Adipocyte (in vitro differentiated cells): ENCODE results near the gene ABLIM1.

Source experiments
- DNase-seq: peaks from one replicate; pipeline ENCODE4 v3.0.0-alpha.2; 2015; ENCODE audit warnings: low read depth
- H3K27me3 ChIP-seq: replicated peaks from 2 replicates; pipeline ENCODE4 v1.7.0; 2013; ENCODE audit warnings: mild to moderate bottlenecking, low read length, moderate library complexity; ENCODE audit not compliant: control insufficient read depth, insufficient read depth
- H3K36me3 ChIP-seq: 2 replicates; pipeline ENCODE4 v1.7.0; 2013; ENCODE audit warnings: low read length, mild to moderate bottlenecking, moderate library complexity; ENCODE audit not compliant: control insufficient read depth, insufficient read depth, severe bottlenecking
- H3K4me1 ChIP-seq: 2 replicates; pipeline ENCODE4 v1.7.0; 2013; ENCODE audit warnings: mild to moderate bottlenecking, low read length, moderate library complexity; ENCODE audit not compliant: control insufficient read depth, insufficient read depth
- H3K4me3 ChIP-seq: 2 replicates; pipeline ENCODE4 v1.7.0; 2013; ENCODE audit warnings: mild to moderate bottlenecking, low read length, moderate library complexity
- H3K9ac ChIP-seq: 2 replicates; pipeline ENCODE4 v1.7.0; 2013; ENCODE audit warnings: mild to moderate bottlenecking, low read length, moderate library complexity
- H3K9me3 ChIP-seq: 2 replicates; pipeline ENCODE4 v1.7.0; 2013; ENCODE audit warnings: mild to moderate bottlenecking, low read length, moderate library complexity; ENCODE audit not compliant: control insufficient read depth

The ABLIM1 gene

DNA sequence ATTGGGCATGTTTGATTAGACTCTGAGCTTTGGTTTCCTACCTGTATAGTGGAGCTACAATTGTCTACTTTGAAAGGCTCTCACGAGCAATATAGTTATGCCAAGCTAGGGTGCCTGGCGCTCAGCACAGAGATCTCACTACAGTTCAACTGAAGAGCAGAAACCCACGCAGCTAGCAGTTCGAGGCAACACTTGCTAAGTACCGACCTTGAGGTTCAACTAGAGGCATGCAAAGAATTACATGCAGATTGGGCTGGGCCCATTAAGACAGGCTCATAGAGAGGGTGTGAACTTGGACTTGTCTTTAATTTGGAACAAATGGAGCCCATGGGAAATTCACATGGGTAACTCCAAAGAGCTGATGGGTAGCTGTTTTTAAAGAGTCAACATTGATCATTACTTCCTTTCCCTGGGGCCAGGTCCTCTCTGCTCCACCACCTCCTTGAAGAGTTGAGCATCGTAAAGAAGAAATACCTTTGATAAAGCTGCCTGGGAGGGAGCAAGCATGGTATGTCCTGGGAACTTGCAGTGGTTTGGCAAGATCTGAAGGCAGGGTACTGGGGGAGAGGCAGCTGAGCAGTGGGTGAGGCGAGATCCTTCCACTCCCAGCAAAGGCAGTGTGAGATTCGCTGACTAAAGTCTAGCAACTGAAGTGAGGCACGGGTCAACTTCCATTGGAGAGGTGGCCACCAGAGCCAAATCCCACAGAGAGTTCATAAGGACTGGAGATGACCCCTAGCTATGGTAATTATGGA is 228.3 kb downstream of the ABLIM1 start:
- no peak for DNase-seq
- H3K9ac ChIP-seq = no peak overlapping the region
- no peaks in the 10 kb centered on the region for H3K9me3 ChIP-seq
- H3K4me3 ChIP-seq = no peak overlapping the region
- peaks cover 10% of the 10 kb centered on the region for H3K36me3 ChIP-seq
- H3K4me1 ChIP-seq = no peaks in the 10 kb centered on the region
- H3K27me3 ChIP-seq = peaks cover 33% of the 10 kb centered on the region

DNA sequence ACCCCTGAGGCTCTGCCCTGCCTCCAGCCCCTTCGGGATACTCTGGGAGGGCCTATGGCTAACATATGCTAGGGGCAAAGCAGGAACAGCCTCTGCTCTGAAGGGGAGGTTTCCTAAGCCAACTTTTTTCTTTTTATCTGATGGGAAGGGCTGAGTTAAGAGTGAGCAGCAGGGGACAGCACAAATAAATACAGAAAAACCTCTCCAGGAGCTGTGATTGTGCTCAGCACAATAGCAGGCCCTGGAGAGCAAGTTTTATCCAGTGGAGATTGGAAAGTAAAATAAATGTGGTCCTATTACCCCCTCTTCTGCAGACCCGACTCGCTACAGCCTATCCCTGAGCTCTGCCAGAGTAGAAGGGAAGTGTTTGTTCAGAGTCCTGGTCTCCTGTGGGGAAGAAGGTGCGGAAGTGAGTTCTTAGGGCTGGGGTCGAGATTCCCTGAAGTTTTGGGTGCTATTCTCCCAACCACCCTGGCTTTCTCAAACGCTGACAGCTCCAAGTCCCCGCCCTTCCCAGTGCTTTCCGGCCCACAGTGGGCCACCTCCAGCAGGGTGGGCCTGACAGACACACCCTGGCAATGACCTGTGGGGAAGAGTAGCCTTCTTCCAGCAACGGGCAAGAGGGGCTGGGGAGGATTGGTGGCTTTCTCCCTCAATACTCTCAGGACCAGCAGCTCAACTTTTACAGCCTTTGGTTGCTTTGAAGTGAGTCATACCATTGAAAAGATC is 230.8 kb downstream of the ABLIM1 start:
- no peak overlapping the region for H3K4me3 ChIP-seq
- no peaks in the 10 kb centered on the region for H3K4me1 ChIP-seq
- peaks cover 36% of the 10 kb centered on the region for H3K27me3 ChIP-seq
- H3K36me3 ChIP-seq = no peaks in the 10 kb centered on the region
- no peak for DNase-seq
- no peaks in the 10 kb centered on the region for H3K9me3 ChIP-seq
- no peak overlapping the region for H3K9ac ChIP-seq

- no peaks in the 10 kb centered on the region for H3K9me3 ChIP-seq
- H3K4me3 ChIP-seq = no peak overlapping the region
- no peak for DNase-seq
- H3K36me3 ChIP-seq = no peaks in the 10 kb centered on the region
- no peak overlapping the region for H3K9ac ChIP-seq
- H3K4me1 ChIP-seq = no peaks in the 10 kb centered on the region
- H3K27me3 ChIP-seq = peaks cover 42% of the 10 kb centered on the region
Observed at GRCh38 chr10:114426476-114426875, 231.6 kb downstream of the ABLIM1 start.

DNA sequence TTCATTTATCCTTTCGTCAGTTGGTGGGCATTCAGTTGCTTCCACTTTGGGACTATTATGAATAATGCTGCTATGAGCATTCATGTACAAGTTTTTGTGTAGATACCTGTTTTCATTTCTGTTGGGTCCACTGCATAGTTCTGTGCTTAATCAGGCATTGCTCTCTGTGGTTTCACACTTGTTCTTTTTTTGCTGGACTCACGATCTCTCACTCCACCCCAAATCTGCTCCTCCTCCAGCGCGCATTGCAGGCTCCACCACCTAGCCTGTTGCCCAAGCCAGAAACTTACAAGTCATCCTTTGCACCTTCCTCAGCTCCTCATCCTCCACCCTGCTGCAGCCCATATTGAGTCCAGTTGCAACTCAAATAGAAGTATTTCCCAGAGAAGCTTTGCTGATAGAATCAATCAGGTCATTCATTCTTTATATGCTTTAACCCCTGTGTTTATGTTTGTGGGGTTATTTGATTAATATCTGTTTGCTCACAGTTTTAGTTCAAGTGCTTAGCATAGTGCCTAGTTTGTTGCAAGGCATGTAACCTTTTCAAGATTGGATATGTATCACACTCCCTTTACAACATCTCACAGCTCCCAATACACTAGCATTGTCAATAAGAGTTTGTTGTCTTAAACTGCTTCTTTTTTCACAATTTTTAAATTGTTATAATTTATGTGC is 237.1 kb downstream of the ABLIM1 start:
- Histone ChIP-seq H3K4me3 (no peak overlapping the region), H3K9ac (no peak overlapping the region), H3K9me3 (peaks cover 9% of the 10 kb centered on the region), H3K4me1 (no peaks in the 10 kb centered on the region), H3K36me3 (no peaks in the 10 kb centered on the region), H3K27me3 (peaks cover 47% of the 10 kb centered on the region)
- no peak for DNase-seq

GRCh38 chr10:114418109-114418508 is 240.0 kb downstream of the ABLIM1 start:
- Histone ChIP-seq H3K9me3 (peaks cover 9% of the 10 kb centered on the region), H3K4me1 (peaks cover 5% of the 10 kb centered on the region), H3K27me3 (peaks cover 44% of the 10 kb centered on the region), H3K36me3 (no peaks in the 10 kb centered on the region), H3K4me3 (no peak overlapping the region), H3K9ac (no peak overlapping the region)
- DNase-seq = no peak

DNA sequence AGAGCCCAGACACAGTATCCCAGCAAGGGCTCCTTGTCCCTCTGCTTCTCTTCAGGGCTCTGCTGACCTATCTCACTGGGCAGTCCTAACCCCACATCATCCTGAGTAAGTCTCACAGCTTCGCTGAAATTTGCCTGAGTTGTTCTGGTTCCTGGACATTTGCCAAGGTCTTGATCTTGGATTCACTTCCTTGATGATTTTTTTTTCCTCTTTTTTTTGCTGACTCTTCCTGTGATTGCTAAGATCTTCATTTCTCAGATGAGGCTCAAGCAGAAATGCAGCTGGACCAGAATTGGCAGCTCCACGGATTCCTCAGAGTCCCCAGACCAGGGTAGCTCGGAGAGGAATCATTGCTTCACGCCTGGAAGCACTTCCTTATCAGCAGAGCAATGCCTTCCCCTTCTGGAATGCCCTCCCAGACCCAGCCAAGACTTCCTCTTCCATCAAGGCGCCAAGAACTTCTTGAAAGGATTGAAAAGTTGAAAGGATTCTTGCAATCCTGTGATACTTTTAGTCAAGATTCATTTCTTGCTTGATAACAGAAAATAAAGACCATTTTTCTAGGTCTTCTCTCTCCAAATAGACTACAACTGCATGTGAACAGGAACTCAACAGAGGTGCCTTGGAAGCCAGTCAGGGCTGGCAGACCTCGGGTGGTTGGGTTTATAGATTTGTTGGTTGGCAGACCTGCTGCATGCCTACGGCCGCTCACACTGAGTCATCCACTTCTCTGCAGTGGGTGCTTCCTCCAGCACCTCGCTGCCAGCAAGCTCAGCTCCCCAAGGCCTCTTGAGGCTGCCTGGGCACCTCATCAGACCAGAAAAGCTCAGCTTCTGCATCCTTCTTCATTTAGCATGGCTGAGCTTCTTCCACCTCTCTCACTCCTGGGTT is 244.9 kb downstream of the ABLIM1 start:
- no peak overlapping the region for H3K4me3 ChIP-seq
- H3K27me3 ChIP-seq = peaks cover 26% of the 10 kb centered on the region
- no peak for DNase-seq
- peaks cover 2% of the 10 kb centered on the region for H3K9me3 ChIP-seq
- peaks cover 10% of the 10 kb centered on the region for H3K4me1 ChIP-seq
- H3K9ac ChIP-seq = no peak overlapping the region
- no peaks in the 10 kb centered on the region for H3K36me3 ChIP-seq

DNA sequence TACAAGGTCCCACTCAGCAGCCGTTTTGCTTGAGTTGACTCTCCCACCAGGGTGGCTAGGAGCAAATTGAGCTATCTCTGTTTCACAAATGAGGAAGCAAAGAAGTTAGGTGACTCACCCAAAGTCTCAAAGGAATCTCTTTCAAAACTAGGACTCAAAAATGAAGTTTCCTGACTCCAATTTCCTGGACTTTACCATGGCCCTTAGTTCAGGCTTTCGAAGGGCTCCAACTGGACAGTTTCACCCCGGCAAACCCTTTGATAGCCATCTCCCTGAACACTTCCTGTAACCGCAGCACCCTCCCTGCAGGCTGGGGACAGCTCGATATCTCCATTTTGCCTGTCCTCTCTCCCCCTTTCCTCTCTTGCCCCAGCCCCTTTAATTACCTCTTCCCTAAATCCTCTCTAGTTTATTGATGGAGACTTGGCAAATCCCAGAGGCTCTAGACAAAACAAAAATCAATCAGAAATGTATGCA is 249.1 kb downstream of the ABLIM1 start:
- H3K4me3 ChIP-seq = no peak overlapping the region
- no peaks in the 10 kb centered on the region for H3K36me3 ChIP-seq
- peaks cover 10% of the 10 kb centered on the region for H3K4me1 ChIP-seq
- H3K9me3 ChIP-seq = peaks cover 3% of the 10 kb centered on the region
- peaks cover 10% of the 10 kb centered on the region for H3K27me3 ChIP-seq
- DNase-seq = no peak
- H3K9ac ChIP-seq = no peak overlapping the region

- H3K9ac ChIP-seq = no peak overlapping the region
- H3K4me3 ChIP-seq = no peak overlapping the region
- peaks cover 13% of the 10 kb centered on the region for H3K4me1 ChIP-seq
- H3K27me3 ChIP-seq = peaks cover 16% of the 10 kb centered on the region
- H3K36me3 ChIP-seq = no peaks in the 10 kb centered on the region
- H3K9me3 ChIP-seq = peaks cover 3% of the 10 kb centered on the region
- DNase-seq = no peak
Observed at GRCh38 chr10:114408112-114408967, 249.7 kb downstream of the ABLIM1 start.

GRCh38 chr10:114406455-114406854 is 251.6 kb downstream of the ABLIM1 start:
- Histone ChIP-seq H3K4me1 (peaks cover 10% of the 10 kb centered on the region), H3K9ac (no peak overlapping the region), H3K4me3 (no peak overlapping the region), H3K27me3 (peaks cover 29% of the 10 kb centered on the region), H3K9me3 (peaks cover 3% of the 10 kb centered on the region), H3K36me3 (no peaks in the 10 kb centered on the region)
- no peak for DNase-seq

DNA sequence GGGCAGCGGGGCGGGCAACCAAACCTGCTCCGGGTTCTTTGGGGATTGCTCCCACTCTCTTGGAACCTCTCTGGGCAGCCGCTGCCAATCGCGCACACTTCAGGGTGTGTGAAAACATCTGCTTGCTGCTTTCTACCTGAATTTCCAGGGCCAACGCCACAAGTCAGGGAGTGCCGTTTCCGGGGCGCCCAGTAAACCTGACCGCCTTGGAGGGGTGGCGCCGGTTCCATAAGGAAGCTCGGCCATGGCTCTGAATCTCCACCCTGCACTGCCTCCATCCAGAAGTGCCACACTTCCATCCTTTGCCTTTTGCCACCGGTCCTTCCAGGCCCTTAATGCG is 253.1 kb downstream of the ABLIM1 start:
- peaks cover 27% of the 10 kb centered on the region for H3K27me3 ChIP-seq
- no peak overlapping the region for H3K4me3 ChIP-seq
- peaks cover 3% of the 10 kb centered on the region for H3K9me3 ChIP-seq
- H3K4me1 ChIP-seq = peaks cover 24% of the 10 kb centered on the region
- no peak for DNase-seq
- H3K36me3 ChIP-seq = no peaks in the 10 kb centered on the region
- H3K9ac ChIP-seq = no peak overlapping the region
